GM12892 (cell line): ENCODE data around the gene MSH6.
A peak's percentile ranks its signal among the peaks of the same experiment; 100 is the strongest.
"Not testable (repeated sequence)": the region's sequence is repeated elsewhere in the genome, so short reads cannot be mapped to it uniquely, and the experiment has no call there.

Experiments
- DNase-seq: peaks from one replicate; pipeline ENCODE4 v3.0.0; 2011; ENCODE audit not compliant: insufficient read length
- FAIRE-seq: peaks from 2 replicates; lab custom pipeline; 2011; peaks lifted over from hg19 to GRCh38; lab: Jason Lieb, UNC
- POLR2A ChIP-seq: IDR thresholded peaks from 2 replicates; pipeline ENCODE4 v1.6.1; 2011; ENCODE audit warnings: low read depth, low read length, control low read depth
- POLR2AphosphoS5 ChIP-seq: IDR thresholded peaks from 2 replicates; pipeline ENCODE4 v1.6.1; 2011; ENCODE audit warnings: low read depth, low read length, control low read depth
- TAF1 ChIP-seq: IDR thresholded peaks from 2 replicates; pipeline ENCODE4 v1.6.1; 2011; ENCODE audit warnings: low read depth, mild to moderate bottlenecking, control low read depth, low read length, borderline replicate concordance

Gene MSH6

DNA sequence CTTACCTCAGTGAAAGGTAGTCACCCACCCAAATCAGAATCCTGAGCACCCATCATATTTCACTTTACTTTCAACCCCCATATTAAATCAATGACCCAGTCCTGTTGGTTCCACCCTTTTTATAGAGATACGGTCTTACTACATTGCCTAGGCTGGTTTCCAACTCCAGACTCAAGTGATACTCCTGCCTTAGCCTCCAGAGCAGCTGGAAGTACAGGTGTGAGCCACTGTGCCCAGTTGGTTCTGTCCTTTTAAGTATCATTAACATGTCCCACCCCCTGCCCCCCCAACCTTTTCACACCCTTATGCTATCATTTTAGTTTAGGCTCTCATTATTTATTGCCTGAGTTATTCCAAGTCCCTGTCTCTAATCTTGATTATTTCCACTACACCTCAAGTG, 28.7 kb downstream of the MSH6 start:
- TF ChIP-seq TAF1 (no peak), POLR2AphosphoS5 (no peak), POLR2A (no peak)
- FAIRE-seq (no peak), DNase-seq (no peak)

DNA sequence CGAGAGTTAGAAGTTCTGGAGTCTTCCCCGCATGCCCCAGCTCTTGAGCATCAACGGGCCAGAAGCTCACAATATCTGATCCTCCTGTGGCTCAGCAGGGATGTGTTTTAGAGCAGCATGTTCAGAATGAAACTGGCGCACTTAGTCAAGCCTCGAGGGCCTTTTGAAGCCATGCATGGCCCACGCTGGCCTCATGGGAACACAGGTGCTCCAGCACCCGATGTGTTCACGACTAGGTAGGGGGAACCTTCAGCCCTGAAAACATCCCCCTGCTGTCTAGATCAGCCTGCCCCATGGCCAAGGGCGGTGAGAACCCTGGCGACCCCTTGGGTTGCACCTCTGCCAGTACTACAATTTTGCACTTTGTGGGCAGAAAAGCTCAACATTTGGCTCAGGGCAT, 32.8 kb downstream of the MSH6 start:
- TF ChIP-seq POLR2A (peak; percentile 29; the same call in 1 of the 2 replicates), TAF1 (no peak), POLR2AphosphoS5 (peak; percentile 28; the same call in 1 of the 2 replicates)
- FAIRE-seq (peak; percentile 5), DNase-seq (no peak)

- DNase-seq = no peak
- FAIRE-seq = no peak
- TF ChIP-seq POLR2A (no peak), TAF1 (no peak)
Observed at GRCh38 chr2:47818777-47819176, 35.8 kb downstream of the MSH6 start.

- no peak for TF ChIP-seq POLR2A
- TF ChIP-seq POLR2AphosphoS5 = no peak
- no peak for TF ChIP-seq TAF1
- DNase-seq (no peak), FAIRE-seq (no peak)
Observed at GRCh38 chr2:47819834-47820233, 36.9 kb downstream of the MSH6 start.

GRCh38 chr2:47822518-47822917, 39.6 kb downstream of the MSH6 start:
- TF ChIP-seq POLR2A = no peak
- no peak for TF ChIP-seq POLR2AphosphoS5
- no peak for TF ChIP-seq TAF1
- DNase-seq (no peak), FAIRE-seq (no peak)

DNA sequence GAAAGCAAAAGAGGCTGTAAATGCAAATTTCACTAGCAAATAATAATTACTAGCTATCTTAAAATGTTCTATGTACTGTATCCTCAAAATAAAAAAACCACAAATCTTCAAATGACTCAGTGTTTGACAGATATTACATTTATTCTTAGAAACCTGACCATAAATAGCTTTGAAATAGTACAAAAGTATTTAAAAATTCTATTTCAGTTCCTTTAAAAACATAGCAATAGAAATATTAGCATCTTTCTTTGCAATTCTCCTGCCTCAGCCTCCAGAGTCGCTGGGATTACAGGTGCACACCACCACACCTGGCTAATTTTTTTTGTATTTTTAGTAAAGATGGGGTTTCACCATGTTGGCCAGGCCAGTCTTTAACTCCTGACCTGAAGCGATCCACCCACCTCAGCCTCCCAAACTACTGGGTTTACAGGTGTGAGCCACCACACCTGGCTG, 50.6 kb downstream of the MSH6 start:
- FAIRE-seq (no peak), DNase-seq (no peak)
- TF ChIP-seq TAF1 (no peak), POLR2A (no peak), POLR2AphosphoS5 (no peak)

DNA sequence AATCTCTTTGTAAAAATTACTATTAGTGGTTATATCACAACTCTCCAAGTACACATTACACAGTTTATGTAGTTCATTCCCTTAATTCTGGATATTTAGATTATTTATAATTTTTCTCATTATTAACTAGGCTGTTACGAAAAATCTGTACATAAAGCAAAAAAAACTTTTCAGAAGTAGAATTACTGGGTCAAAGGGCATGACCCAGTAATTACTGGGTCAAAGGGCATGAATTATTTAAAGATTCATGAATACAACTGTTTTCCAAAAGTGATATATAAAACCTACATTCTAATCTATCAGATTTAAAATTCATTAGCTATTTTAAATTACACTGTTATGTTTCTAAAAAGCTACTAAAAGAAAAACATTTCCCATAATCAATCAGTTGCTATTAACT, 55.3 kb downstream of the MSH6 start:
- no peak for DNase-seq
- no peak for FAIRE-seq
- TF ChIP-seq POLR2AphosphoS5 = no peak
- TF ChIP-seq POLR2A = no peak
- TF ChIP-seq TAF1 = no peak

GRCh38 chr2:47838686-47839085, 55.7 kb downstream of the MSH6 start:
- FAIRE-seq (no peak), DNase-seq (no peak)
- no peak for TF ChIP-seq TAF1
- TF ChIP-seq POLR2A = no peak
- no peak for TF ChIP-seq POLR2AphosphoS5

DNA sequence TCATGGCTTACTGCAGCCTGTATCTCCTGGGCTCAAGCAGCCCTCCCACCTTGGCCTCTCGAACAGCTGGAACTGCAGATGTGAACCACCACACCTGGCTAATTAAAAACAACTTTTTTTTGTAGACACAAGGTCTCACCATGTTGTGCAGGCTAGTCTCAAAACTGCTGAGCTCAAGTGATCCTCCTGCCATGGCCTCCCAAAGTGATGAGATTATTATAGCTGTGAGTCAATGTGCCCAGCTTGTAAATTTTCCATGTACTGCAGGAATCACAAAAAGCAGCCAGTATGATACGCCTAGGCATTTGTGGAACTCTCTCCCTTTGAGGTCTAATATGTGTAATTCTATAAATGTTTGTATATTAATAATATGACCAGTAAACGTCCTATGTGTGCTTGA, 59.9 kb downstream of the MSH6 start:
- DNase-seq (no peak), FAIRE-seq (no peak)
- TF ChIP-seq TAF1 (no peak), POLR2AphosphoS5 (no peak), POLR2A (no peak)

GRCh38 chr2:47843407-47843806, 60.5 kb downstream of the MSH6 start:
- no peak for TF ChIP-seq TAF1
- TF ChIP-seq POLR2AphosphoS5 = no peak
- TF ChIP-seq POLR2A = no peak
- DNase-seq = no peak
- FAIRE-seq = no peak

- no peak for FAIRE-seq
- no peak for DNase-seq
- TF ChIP-seq POLR2AphosphoS5 = no peak
- no peak for TF ChIP-seq TAF1
- TF ChIP-seq POLR2A = no peak
Observed at GRCh38 chr2:47844162-47844561, 61.2 kb downstream of the MSH6 start.

DNA sequence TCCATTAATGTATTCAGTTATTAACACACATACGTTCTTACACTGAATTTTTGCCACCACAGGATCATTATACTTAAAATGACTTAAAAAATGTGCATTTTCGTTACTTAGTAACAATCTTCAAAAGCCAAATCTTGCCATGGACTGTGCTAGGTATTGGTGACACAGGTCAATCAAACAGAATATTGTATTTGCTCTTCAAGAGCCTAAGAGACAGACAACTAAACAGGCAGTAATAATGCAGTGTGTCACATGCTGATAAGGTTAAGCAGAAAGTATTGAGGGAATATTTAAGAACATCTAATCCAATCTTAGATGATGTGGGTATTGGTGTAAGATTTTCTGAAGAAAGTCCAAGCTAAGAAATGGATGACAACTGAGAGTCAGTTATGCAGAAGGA, 66.4 kb downstream of the MSH6 start:
- FAIRE-seq (peak; percentile 21), DNase-seq (no peak)
- no peak for TF ChIP-seq POLR2AphosphoS5
- no peak for TF ChIP-seq POLR2A
- TF ChIP-seq TAF1 = no peak

DNA sequence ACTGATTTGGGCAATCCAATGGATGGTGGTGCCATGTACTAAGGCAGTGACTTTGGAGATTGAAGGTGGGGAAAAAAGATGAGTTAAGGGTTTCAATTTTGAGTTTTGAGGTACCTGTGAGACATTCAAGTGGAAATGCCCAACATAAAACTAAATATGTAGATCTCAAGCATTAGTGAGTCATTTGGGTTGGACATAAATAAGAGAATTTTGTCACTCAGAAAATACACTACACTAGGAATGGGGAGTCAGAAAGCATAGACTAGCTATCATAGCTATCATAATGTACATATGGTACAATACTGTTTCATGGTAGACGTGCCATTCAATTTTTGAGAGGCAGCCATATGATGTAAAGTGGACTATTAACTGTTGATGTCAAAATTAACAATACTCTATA, 67.3 kb downstream of the MSH6 start:
- no peak for FAIRE-seq
- no peak for DNase-seq
- no peak for TF ChIP-seq TAF1
- no peak for TF ChIP-seq POLR2A
- TF ChIP-seq POLR2AphosphoS5 = no peak

- not testable (repeated sequence) for FAIRE-seq, DNase-seq
Observed at GRCh38 chr2:47853067-47853777, 70.3 kb downstream of the MSH6 start.
